Pancreas (tissue), 10 donors: ENCODE data around the gene REN. TPM values are rescaled to one million over a fixed set of nuclear protein-coding genes. Genes with fewer than 3 reads are reported as not detected.

Experiments
- ATAC-seq, 4 donors: fragments of 200-7000 bp; cut with Tn5 transposase; one replicate each; pipeline versions ENCODE4 v1.8.0 to v1.9.1; 2020; ENCODE audit warnings: mild to moderate bottlenecking in 4 of 4, moderate library complexity in 4 of 4
- DNase-seq, 6 donors: peaks; one replicate each; pipeline ENCODE4 v3.0.0-alpha.2; 2020
- FAIRE-seq: peaks from 2 replicates; lab custom pipeline; 2012; peaks lifted over from hg19 to GRCh38; lab: Jason Lieb, UNC
- H3K27ac ChIP-seq, 4 donors: fragments of 200-600 bp; sonication (generic); 1 replicate in 3 of 4; 2 replicates in 1 of 4; pipeline versions ENCODE4 v1.5.0 to v1.8.0; 2020
- H3K27me3 ChIP-seq, 4 donors: fragments of 200-600 bp; one replicate each; pipeline ENCODE4 v1.8.0; 2021
- H3K36me3 ChIP-seq, 3 donors: fragments of 200-600 bp; sonication (generic) in 1 of 3; one replicate each; pipeline versions ENCODE4 v1.5.0 to v1.8.0; 2020 to 2021
- H3K4me1 ChIP-seq, 3 donors: fragments of 200-600 bp; one replicate each; pipeline ENCODE4 v1.8.0; 2021
- H3K4me3 ChIP-seq, 4 donors: fragments of 200-600 bp; sonication (generic) in 2 of 4; one replicate each; pipeline versions ENCODE4 v1.5.0 to v1.8.0; 2020 to 2021
- H3K9me3 ChIP-seq, 4 donors: fragments of 200-600 bp; one replicate each; pipeline ENCODE4 v1.8.0; 2021
- CTCF ChIP-seq, 4 donors: fragments of 200-600 bp; sonication (generic) in 3 of 4; IDR thresholded peaks; one replicate each; pipeline versions ENCODE4 v1.5.0 to v1.8.0; 2021; ENCODE audit warnings: antibody characterized with exemption in 4 of 4
- WGBS, 2 donors: extraction: QIAGEN DNeasy Blood & Tissue Kit; methylation state at CpG; one replicate each; pipeline ENCODE4 v1.1.7; 2013; 5-methylcytosine and 5-hydroxymethylcytosine counted together
- intact Hi-C, 3 donors: fragments of 100-400 bp; cut with DNase I; formaldehyde crosslinking; loops; one replicate each; pipeline versions ENCODE4 v1.11.1 to v1.14.2; 2022
- polyA plus RNA-seq, 2 donors: library from polyadenylated mRNA; stranded (reverse); fragments of 200-250 nt; gene quantifications; one replicate each; pipeline ENCODE4 v1.2.3, GENCODE V29; 2013
- total RNA-seq, 6 donors: library from RNA; stranded (reverse); fragmentation: NEBNext Ultra II Directional in 4 of 6; extraction: Animal tissue kit (Norgen Biotek cat#: 25700) in 4 of 6; gene quantifications; one replicate each; pipeline versions ENCODE4 v1.2.1 to v1.2.4, GENCODE V29; 2021 to 2023
- donor health status: healthy with polysubstance abuse.
- donor health status: DM: no; HTN: no; CAD: no; lungs with moderate emphysema.
- donor health status: DM: no; HTN: no; CAD: no.
- donor health status: control.
- donor health status: control.
- donor health status: Bipolar disorder and iron deficiency.
- donor health status: DM: yes; HTN: yes; CAD: no.
- donor health status: DM: no; HTN: no; CAD: no.
- donor health status: DM: no; HTN: no; CAD: no.
- donor health status: DM: yes; HTN: yes; CAD: no.

REN gene
- total and polyA plus RNA-seq, 8 donors = 0.28 TPM; not detected in 7

- FAIRE-seq = no peak
- no peak overlapping the region for H3K4me3 ChIP-seq
- H3K36me3 ChIP-seq = no peaks in the 10 kb centered on the region
- DNase-seq = no peak
- no peaks in the 10 kb centered on the region for H3K9me3 ChIP-seq
- no peak overlapping the region for H3K27ac ChIP-seq
- intact Hi-C loops = no loop called here
- peaks cover 17 to 24% (median 24%) of the 10 kb centered on the region in 3 donors for H3K4me1 ChIP-seq
- 85 to 88% methylated on average over 6 of the region's 6 CpGs for WGBS, 2 donors
- H3K27me3 ChIP-seq = no peaks in the 10 kb centered on the region
- ATAC-seq = no peak
- no peak for TF ChIP-seq CTCF (IDR thresholded peaks at IDR 0.05)
Measured at GRCh38 chr1:204132718-204133117, 33.4 kb downstream of the REN start.

GRCh38 chr1:204131978-204132377, 34.2 kb downstream of the REN start:
- H3K27ac ChIP-seq = peak overlapping the region; percentile 19 to 94 (median 86)
- 76 to 82% methylated on average over 4 of the region's 4 CpGs for WGBS, 2 donors
- no peak for TF ChIP-seq CTCF (IDR thresholded peaks at IDR 0.05)
- H3K9me3 ChIP-seq = no peaks in the 10 kb centered on the region
- H3K27me3 ChIP-seq = no peaks in the 10 kb centered on the region
- H3K36me3 ChIP-seq = no peaks in the 10 kb centered on the region
- H3K4me1 ChIP-seq = peaks cover 17 to 24% (median 24%) of the 10 kb centered on the region in 3 donors
- no peak for ATAC-seq
- no peak for DNase-seq
- no peak overlapping the region for H3K4me3 ChIP-seq
- FAIRE-seq = no peak
- intact Hi-C loops = no loop called here

- TF ChIP-seq CTCF (IDR thresholded peaks at IDR 0.05) = no peak
- Histone ChIP-seq H3K4me3 (no peak overlapping the region), H3K27ac (peak overlapping the region; percentile 83 to 94 (median 90)), H3K27me3 (no peaks in the 10 kb centered on the region), H3K36me3 (no peaks in the 10 kb centered on the region), H3K9me3 (no peaks in the 10 kb centered on the region), H3K4me1 (peaks cover 17 to 24% (median 24%) of the 10 kb centered on the region in 3 donors)
- peak; percentile 1 to 23 (median 10) for ATAC-seq
- intact Hi-C loops = no loop called here
- peak in 4 of 6 donors; percentile 47 to 61 (median 59) for DNase-seq
- FAIRE-seq = no peak
- WGBS, 2 donors = 42 to 47% methylated on average over 11 of the region's 11 CpGs
Measured at GRCh38 chr1:204130981-204131892, 34.9 kb downstream of the REN start.

DNA sequence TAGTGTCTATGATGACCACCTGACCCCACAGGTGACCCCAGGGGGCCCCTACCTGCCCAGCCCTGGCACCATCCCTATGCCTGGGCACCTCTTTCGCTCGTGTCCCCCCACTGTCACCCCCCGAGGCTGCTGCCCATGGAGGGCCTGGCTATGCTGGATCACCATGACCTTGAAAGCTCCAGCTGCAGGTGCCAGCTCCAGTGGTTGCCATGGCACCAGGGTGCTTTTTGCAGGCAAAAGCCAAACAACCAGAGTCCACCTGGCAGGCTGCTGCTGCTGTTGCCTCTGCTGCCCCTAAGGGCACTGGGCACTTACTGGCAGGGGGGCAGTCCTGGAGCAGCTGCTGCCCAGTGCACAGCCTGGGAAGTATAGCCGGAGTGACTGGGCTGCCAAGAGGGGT, 36.0 kb downstream of the REN start:
- intact Hi-C loops = no loop called here
- DNase-seq (peak; percentile 85 to 98 (median 96)), ATAC-seq (peak; percentile 81 to 86 (median 82)), FAIRE-seq (no peak)
- Histone ChIP-seq H3K27me3 (no peaks in the 10 kb centered on the region), H3K9me3 (no peaks in the 10 kb centered on the region), H3K36me3 (peaks cover 0 to 2% (median 0%) of the 10 kb centered on the region in 3 donors), H3K27ac (peak overlapping the region; percentile 83 to 94 (median 90)), H3K4me3 (peak overlapping the region in 1 of 4 donors; percentile 39), H3K4me1 (peaks cover 17 to 24% (median 24%) of the 10 kb centered on the region in 3 donors)
- 13 to 30% methylated on average over 4 of the region's 4 CpGs for WGBS, 2 donors
- no peak for TF ChIP-seq CTCF (IDR thresholded peaks at IDR 0.05)
